Stimulated activated CD8-positive, alpha-beta memory T cell treated with anti-CD3 and anti-CD28 coated beads, Interleukin-15, amount 100 ng/mL, for 4 hours (primary cell): ENCODE data around the gene GATB.
"Not testable (repeated sequence)": the region's sequence is repeated elsewhere in the genome, so short reads cannot be mapped to it uniquely, and the experiment has no call there.

Source experiments
- DNase-seq, 2 donors: peaks; one replicate each; pipeline ENCODE4 v3.0.0-alpha.2; 2020; ENCODE audit warnings: low read depth in 2 of 2

GATB gene

GRCh38 chr4:151731670-151732069 lies 29.1 kb downstream of the GATB start:
- not testable (repeated sequence) for DNase-seq

GRCh38 chr4:151729731-151730559 lies 30.9 kb downstream of the GATB start:
- no peak for DNase-seq

- DNase-seq: no peak
These were observed 32.1 kb downstream of the GATB start for GRCh38 chr4:151728679-151729078.

- DNase-seq: no peak
These were observed 32.8 kb downstream of the GATB start for GRCh38 chr4:151728006-151728405.

GRCh38 chr4:151727365-151727764 lies 33.4 kb downstream of the GATB start:
- DNase-seq: no peak

- no peak for DNase-seq
These were observed 35.7 kb downstream of the GATB start for GRCh38 chr4:151725087-151725486.

- DNase-seq: no peak
These were observed 38.9 kb downstream of the GATB start for GRCh38 chr4:151721916-151722315.

GRCh38 chr4:151721466-151721865 lies 39.3 kb downstream of the GATB start:
- no peak for DNase-seq

- DNase-seq: no peak
These were observed 40.9 kb downstream of the GATB start for GRCh38 chr4:151719956-151720334.

GRCh38 chr4:151718984-151719955 lies 41.5 kb downstream of the GATB start:
- DNase-seq: no peak

GRCh38 chr4:151717909-151718628 lies 42.7 kb downstream of the GATB start:
- DNase-seq: no peak

- DNase-seq: no peak
These were observed 43.5 kb downstream of the GATB start for GRCh38 chr4:151717314-151717713.

GRCh38 chr4:151716324-151716723 lies 44.5 kb downstream of the GATB start:
- DNase-seq: no peak

- no peak for DNase-seq
These were observed 44.9 kb downstream of the GATB start for GRCh38 chr4:151715881-151716280.

- no peak for DNase-seq
These were observed 48.0 kb downstream of the GATB start for GRCh38 chr4:151712777-151713176.

- DNase-seq: no peak
These were observed 49.2 kb downstream of the GATB start for GRCh38 chr4:151711646-151712045.

GRCh38 chr4:151709587-151709986 lies 51.2 kb downstream of the GATB start:
- no peak for DNase-seq

- DNase-seq: no peak
These were observed 51.7 kb downstream of the GATB start for GRCh38 chr4:151709071-151709470.

GRCh38 chr4:151708100-151708499 lies 52.7 kb downstream of the GATB start:
- DNase-seq: no peak

- no peak for DNase-seq
These were observed 57.4 kb downstream of the GATB start for GRCh38 chr4:151703401-151703800.

GRCh38 chr4:151702256-151702655 lies 58.6 kb downstream of the GATB start:
- DNase-seq: no peak
